NCI-H345 (cell line): Measurements from ENCODE around the gene RRP7A.
"Not testable (repeated sequence)": the region's sequence is repeated elsewhere in the genome, so short reads cannot be mapped to it uniquely, and the experiment has no call there.

Source experiments
- DNase-seq: peaks from one replicate; lab custom pipeline; 2025; lab: John Stamatoyannopoulos, UW

Gene RRP7A, protein sequence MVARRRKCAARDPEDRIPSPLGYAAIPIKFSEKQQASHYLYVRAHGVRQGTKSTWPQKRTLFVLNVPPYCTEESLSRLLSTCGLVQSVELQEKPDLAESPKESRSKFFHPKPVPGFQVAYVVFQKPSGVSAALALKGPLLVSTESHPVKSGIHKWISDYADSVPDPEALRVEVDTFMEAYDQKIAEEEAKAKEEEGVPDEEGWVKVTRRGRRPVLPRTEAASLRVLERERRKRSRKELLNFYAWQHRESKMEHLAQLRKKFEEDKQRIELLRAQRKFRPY

DNA sequence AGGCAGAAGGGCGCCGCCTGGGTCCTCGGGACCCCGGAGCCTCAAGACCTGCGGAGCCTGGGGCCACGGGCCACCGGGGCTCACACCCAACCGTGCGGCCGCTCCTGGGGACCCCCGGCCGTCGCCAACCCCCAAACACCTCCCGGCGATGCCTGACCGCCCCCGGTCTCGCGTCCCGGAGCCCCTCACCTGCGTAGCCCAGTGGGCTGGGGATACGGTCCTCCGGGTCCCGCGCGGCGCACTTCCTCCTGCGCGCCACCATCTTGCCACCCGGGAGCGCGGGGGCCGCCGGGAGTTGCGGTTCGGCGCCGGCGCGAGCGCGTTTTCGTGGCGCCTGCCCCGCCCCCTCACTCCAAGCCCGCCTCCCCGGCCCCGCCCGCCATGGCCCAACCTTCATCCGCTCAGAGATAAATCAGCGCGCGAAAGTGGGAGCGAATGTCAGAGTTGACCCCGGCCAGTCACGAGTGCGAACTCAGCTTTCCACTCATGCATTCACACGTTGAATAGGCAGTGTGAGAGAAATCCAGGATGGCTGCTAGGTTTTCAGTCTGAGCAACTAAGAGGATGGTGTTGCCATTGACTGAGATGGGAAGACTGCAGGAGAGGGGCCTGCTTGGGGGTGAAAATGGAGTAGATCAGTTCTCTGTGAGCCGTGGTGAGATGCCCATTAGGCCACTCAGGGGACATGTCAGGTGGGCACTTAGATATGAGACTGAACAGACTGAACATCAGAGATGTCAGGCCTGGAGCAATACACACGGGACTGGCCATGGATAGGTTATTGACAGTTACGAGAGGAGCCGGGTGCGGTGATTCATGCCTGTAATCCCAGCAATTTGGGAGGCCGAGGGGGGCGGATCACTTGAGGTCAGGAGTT, at the start of gene RRP7A:
RRP7A (minus strand) TSS at position 272 of the 877 bp plus-strand sequence; CDS start at position 262, 10 bp downstream.
- peak; percentile 65 for DNase-seq

DNA sequence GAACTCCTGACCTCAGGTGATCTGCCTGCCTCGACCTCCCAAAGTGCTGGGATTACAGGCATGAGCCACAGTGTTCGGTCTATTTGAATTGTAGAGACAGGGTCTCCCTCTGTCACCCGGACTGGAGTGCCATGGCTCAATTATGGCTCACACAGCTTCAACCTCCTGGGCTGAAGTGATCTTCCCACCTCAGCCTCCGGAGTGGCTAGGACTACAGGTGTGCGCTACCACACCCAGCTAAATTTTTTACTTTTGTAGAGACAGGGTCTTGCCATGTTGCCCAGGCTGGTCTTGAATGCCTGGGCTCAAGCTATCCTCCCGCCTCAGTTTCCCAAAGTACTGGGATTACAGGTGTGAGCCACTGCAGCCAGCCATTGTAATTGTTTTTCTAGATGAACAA, 48.4 kb upstream of the RRP7A start:
- not testable (repeated sequence) for DNase-seq

DNA sequence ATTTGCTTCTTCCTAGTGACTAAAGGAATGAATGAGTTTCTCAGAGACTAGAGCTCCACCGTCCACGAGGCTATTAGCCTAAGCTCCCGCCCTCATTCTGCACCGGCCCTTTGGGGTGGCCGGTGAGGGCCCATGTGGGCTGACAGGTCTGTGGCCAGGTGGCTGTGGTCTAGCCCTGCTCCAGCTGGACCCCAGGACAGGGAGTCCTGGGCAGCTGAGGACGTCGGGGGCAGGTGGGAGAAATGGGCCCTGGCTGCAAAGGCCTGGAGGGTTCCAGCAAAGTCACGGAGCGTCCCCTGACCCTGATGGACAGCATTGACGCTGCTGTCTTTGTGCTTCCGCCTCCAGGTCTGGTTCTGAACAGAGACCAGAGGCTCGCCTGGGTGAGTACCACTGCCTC, 46.4 kb upstream of the RRP7A start:
- no peak for DNase-seq

DNA sequence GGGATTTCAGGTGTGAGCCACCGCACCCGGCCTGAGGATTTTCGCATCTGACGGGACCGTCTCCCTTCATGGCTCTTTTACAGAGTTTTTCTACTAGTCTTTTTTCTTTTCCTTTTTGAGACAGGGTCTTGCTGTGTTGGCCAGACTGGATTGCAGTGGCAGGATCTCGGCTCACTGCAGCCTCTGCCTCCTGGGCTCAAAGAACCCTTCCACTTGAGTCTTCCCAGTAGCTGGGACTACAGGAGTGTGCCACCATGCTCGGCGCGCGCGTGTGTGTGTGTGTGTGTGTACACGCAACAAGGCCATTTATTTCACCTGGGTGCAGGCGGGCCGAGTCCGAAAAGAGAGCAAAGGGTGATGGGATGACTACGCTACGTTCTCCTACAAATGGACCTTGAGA, 45.1 kb upstream of the RRP7A start:
- no peak for DNase-seq

DNA sequence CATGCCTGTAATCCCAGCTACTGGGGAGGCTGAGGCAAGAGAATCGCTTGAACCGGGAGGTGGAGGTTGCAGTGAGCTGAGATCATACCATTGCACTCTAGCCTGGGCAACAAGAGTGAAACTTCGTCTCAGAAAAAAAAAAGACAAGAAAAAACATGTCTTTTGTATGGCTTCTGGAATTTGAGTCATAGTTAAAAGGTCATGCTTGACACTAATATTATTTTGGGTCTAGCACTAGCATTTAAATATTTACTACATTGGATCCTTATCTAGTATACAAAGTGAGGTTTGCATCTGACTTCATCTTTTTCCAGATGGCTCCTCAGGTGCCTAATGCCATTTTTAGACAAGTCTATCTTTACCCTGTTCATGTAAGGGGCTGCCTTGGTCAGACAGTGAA, 44.3 kb upstream of the RRP7A start:
- DNase-seq = not testable (repeated sequence)

DNA sequence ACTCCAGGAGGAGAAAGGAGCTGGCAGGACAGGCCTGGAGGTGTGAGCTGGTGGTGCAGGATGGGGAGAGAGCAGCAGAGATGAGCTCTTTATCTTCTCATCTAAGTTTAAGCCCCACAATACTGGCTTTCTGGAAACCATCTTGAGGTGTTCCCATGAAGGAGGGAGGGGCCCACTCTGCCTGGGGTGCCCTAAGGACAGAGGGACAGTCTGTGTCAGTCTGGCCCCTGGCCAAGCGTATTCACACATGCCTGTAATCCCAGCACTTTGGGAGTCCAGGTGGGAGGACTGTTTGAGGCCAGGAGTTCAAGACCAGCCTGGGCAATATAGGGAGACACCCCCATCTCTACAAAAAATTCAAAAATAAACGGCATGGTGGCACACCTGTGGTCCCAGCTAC, 43.1 kb upstream of the RRP7A start:
- no peak for DNase-seq

DNA sequence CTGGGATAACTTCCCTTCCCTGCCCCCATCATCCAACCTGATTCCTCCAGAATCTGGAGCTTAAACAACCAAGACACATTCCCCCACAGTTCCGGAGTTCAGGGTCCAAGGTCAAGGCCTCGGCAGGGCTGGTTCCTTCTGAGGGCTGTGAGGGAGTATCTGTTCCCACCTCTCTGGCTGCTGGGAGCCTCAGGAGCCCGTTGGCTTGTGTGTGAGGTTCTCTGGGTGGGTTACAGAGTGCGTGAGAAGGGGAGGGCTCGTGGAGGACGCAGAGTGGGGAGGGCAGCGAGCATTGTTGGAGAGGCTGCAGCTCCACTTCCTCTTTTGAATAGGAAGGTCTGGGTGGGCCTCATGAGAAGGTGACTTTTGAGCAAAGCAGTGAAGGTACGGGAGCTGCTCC, 42.7 kb upstream of the RRP7A start:
- DNase-seq = no peak

DNA sequence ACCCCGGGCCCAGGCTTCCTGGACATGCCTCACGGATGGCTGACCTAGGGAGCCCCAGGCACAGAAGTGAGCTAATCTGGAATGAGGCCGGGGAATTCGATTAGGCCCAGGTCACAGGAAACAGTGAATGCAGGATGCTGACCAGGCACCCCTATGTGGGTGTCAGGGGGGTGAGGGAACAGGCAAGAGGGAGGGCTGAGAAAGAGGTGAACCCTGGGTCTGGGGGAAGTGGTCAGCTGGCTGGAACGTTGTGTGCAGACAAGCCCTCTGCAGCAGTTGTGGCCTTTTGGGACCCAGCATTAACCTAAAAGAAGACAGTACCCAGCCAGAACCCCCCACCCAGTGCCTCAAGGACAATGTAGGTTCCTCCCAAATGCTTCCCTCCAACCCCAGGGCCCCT, 42.3 kb upstream of the RRP7A start:
- DNase-seq = no peak

DNA sequence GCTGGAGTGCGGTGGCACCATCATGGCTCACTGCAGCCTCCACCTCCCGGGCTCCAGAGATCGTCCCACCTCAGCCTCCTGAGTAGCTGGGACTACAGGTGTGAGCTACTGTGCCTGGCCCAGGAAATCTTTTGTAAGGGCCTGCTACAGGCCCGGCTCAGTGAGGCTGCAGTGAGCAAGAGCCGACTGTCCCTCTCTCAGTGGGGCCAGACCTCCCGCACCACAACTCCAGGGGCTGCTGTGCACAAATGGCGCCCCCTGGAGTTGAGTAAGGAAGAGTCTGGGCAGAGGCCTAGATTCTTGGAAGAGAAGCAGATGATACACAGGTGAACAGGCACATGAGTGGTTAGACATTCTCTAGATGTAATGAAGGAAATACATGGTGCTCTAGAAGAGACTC, 41.2 kb upstream of the RRP7A start:
- no peak for DNase-seq

DNA sequence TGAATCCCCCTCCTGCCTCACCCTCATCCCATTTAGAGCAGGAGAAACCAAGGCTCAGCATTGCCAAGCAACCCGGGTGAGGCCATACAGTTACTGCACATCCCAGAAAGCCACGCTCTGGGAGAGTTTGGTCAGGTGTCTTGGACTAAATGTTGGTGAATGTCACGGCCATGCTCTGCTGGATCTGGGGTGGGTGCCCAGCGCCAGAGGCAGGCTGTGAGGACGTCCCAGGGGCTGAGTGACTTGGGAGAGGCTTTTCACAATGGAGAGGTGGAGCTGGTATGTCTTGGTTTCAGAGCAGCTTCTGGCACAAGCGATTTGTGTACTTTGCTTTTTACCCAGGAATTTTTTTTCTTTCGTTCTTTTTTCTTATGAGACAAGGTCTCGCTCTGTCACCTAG, 40.8 kb upstream of the RRP7A start:
- no peak for DNase-seq

DNA sequence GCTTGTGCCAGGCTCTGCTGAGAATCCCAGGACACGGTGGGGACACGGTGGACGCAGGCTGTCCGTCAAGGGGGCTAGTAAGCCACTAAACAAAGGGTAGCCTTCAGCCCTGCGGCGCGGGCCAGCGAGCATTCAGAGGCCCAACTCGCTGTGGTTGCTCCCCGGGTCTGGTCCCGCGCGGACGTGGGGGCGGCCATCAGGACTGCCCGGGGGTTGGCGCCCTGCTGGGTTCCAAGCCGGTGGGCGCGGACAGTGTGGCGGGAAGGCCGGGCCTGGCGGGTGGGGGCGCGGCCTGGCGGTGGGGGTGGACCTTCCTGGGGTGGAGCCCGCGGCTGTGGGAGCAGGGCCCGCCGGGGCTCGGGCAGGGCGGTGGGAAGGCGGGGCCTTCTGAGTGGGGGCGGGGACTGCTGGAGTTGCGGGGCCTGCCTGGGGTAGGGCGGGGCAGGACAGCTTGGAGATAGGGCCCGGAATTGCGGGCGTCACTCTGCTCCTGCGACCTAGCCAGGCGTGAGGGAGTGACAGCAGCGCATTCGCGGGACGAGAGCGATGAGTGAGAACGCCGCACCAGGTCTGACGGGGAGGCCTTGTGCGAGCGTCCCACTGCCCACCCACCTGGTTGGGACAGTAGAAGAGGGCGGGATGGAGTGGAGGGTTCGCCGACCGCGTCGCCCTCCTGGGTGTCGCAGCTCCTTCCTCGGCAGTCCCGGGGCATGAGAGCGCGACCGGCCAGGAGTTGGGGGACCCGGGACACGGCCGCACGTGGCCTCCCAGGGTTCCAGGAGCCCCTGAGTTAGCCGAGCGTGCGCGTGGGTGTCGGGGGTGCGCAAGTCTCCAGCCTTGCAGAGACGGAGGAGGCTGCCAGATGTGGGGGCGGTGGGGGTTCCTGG, 34.1 kb upstream of the RRP7A start, which contains the start of gene SERHL2:
SERHL2 (plus strand) TSS at position 482 of the 887 bp plus-strand sequence; CDS start at position 547, 65 bp downstream.
- DNase-seq = peak; percentile 84

DNA sequence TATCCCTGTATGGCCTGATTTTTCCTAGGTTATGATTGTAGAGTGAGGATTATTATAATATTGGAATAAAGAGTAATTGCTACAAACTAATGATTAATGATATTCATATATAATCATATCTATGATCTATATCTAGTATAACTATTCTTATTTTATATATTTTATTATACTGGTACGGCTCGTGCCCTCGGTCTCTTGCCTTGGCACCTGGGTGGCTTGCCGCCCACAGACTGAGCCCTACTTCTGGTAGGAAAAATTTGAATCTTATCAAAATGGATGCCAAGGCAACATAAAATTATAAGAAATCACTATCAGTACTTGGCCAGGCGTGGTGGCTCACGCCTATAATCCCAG, 32.7 kb upstream of the RRP7A start:
- DNase-seq = not testable (repeated sequence)

DNA sequence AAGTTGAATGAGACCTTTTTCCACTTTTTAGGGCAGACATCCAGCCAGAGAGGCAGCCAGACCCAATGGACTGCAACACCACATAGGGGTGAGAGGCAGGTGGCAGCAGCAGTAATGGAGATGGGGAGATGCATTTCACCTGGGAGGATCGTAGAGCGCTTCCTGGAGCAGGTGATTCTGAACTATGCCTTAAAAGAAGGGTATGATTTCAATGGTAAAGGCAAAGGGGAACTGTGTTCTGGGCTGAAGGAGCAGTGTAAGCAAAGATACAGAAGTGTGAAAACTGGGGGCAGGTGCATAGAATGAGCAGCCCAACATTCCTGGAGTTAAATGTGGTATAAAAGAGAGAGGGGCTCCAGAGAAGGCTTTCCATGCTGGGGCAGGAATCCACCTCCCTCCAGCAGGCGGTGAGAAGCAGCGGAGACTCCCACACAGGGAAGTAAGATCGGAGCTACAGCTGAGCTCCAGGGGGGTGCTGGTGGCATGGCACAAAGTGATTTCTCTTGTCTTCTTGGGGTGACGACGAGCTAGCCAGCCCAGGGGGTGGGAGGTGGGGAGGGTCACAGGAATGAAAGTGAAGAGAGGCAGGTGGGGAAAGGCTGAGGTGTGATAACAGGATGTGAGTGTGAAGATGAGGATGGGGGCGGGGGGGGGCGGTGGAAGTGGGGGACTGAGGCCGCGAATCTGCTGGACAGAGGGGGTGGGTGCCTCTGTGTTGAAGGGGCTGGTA, 29.9 kb upstream of the RRP7A start:
- DNase-seq = no peak

DNA sequence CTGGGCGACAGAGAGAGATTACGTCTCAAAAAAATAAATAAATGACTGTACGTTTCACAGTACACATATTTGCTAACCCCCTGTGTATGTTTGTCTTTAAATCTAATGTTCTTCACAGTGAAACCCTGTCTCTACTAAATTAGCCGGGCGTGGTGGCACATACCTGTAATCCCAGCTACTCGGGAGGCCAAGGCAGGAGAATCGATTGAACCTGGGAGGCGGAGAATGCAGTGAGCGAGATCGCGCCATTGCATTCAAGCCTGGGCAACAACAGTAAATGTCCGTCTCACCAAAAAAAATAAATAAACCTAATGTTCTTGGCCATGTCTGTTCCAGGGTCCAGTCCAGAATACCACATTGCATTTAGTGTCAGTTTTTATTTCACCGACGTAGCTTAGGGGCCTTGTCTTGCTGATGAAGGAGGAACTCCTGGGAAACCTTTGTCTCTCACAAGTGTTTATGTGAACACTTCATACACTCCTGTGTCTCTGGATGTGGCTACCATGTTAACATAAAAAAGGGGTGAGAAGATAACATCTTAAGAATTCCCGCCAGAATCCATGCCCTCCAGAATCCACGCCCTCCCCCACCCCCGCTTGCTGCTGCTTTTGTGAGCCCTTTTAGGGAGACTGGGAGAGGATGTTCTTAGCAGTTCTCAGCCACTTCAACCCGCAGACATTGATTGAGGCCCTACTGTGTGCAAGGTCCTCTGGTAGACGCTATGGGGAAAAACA, 29.2 kb upstream of the RRP7A start:
- no peak for DNase-seq

DNA sequence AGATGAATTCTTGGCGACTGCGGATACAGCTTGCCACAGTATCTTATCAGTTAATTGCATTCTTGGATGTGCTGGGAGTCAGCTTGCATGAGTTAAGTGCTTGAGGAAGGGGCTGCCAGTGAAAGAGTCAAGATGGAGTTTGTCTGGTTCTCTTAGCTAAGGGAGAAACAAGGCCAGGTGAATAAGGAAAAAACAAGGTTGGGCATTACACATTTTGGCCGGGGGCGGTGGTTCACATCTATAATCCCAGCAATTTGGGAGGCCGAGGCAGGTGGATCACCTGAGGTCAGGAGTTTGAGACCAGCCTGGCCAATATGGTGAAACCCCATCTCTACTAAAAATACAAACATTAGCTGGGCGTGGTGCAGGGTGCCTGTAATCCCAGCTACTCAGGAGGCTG, 28.5 kb upstream of the RRP7A start:
- DNase-seq = not testable (repeated sequence)

DNA sequence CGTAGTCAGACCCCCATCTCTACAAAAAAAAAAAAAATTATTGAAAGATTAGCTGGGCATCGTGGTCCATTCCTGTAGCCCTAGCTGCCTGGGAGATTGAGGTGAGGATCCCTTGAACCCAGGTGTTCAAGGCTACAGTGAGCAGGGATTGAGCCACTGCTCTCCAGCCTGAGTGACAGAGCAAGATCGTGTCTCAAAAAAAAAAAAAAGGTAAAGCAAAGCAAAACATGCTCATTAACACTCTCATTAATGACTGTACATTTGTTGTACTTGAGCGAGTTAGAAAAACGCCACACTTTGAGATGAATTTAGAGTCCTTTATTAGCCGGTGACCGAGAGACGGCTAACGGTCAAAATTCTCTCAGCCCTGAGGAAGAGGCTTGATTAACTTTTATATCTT, 28.0 kb upstream of the RRP7A start:
- DNase-seq = no peak

DNA sequence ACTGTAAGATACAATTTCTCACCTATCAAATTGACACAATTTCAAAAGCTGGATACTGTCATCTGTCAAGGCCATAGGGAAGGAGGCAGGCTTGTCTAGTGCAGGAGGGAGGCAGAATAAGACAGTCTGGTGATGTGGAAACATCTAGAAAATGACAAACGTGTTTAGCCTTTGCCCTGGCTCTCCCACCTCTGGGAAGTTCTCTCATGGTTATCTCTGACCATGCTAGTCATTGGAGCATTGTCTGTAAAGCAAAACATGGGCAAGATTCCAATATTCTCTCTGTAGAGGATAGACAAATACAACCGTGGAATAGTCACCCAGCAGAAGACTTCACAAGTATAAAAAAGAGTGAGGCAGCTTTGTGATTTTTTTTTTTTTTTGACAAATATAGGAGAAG, 25.1 kb upstream of the RRP7A start:
- peak; percentile 48 for DNase-seq

DNA sequence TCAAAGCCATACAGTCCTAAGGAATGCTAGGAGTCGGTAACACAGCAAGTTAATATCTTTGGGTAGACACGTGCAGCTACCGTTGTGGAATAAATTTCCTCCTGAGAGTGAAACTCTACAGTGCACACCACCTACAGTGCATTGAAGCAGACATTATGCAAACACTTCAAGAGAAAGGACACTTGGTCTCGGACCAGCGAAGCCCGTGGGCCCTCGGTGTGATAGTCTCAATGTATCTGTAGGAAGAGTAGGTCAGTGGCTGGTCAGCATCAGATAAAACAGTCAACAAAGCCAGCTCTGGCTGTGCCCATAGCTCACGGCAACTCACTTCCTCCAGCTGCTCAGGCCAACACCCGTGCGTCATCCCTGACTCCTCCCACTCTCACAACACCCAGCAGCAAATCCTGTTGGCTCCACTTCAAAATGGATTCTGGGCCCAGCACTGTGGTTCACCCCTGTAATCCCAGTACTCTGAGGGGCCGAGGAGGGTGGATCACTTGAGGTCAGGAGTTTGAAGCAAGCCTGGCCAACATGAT, 19.7 kb upstream of the RRP7A start:
- not testable (repeated sequence) for DNase-seq

DNA sequence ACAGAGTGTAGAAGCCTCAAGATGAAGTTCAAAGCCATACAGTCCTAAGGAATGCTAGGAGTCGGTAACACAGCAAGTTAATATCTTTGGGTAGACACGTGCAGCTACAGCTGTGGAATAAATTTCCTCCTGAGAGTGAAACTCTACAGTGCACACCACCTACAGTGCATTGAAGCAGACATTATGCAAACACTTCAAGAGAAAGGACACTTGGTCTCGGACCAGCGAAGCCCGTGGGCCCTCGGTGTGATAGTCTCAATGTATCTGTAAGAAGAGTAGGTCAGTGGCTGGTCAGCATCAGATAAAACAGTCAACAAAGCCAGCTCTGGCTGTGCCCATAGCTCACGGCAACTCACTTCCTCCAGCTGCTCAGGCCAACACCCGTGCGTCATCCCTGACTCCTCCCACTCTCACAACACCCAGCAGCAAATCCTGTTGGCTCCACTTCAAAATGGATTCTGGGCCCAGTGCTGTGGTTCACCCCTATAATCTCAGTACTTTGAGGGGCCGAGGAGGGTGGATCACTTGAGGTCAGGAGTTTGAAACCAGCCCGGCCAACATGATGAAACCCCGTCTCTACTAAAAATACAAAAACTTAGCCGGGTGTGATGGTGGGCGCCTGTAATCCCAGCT, 17.7 kb upstream of the RRP7A start:
- not testable (repeated sequence) for DNase-seq

DNA sequence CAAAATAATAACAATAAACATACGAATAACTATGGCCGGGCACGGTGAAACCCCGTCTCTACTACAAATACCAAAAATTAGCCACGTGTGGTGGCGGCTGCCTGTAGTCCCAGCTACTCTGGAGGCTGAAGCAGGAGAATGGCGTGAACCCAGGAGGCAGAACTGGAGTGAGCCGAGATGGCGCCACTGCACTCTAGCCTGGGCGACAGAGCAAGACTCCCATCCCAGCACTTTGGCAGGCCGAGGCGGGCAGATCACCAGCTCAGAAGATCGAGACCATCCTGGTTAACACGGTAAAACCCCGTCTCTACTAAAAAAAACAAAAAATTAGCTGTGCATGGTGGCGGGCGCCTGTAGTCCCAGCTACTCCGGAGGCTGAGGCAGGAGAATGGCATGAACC, 17.0 kb upstream of the RRP7A start:
- not testable (repeated sequence) for DNase-seq
